Endothelial cell of umbilical vein (primary cell): ENCODE results near the gene CYP4F22. TPM values are rescaled to one million over a fixed set of nuclear protein-coding genes. Genes with fewer than 3 reads are reported as not detected.

Source experiments
- BruUV-seq: library from RNA; stranded (reverse); fragments of 400-500 nt; replicated peaks from 2 replicates; lab custom pipeline; 2021; lab: Mats Ljungman, UMichigan
- CTCF ChIA-PET: fragments of 300-600, 350-600 bp; sonication (Branson Sonifier 250); formaldehyde crosslinking; loops from one replicate; lab custom pipeline; 2021; ENCODE audit warnings: antibody characterized with exemption, inconsistent platforms; lab: Charles Lee
- POLR2A ChIA-PET: fragments of 300-600, 350-600 bp; sonication (Branson Sonifier 250); formaldehyde crosslinking; loops from one replicate; lab custom pipeline; 2021; ENCODE audit warnings: antibody characterized with exemption, inconsistent platforms; lab: Charles Lee
- DNase-seq: peaks from one replicate; pipeline ENCODE4 v3.0.0-alpha.2; 2011; ENCODE audit warnings: low read depth, low spot score
- FAIRE-seq: peaks from 2 replicates; lab custom pipeline; 2011; peaks lifted over from hg19 to GRCh38; lab: Jason Lieb, UNC
- H2AFZ ChIP-seq: 2 replicates; pipeline ENCODE4 v1.6.0; 2012; ENCODE audit warnings: low read depth, low read length, control low read depth, inconsistent platforms
- H3K27ac ChIP-seq: 2 replicates; pipeline ENCODE4 v1.5.1; 2011; ENCODE audit warnings: low read depth, mild to moderate bottlenecking, control low read depth, low read length, moderate library complexity; ENCODE audit not compliant: insufficient read depth
- H3K27me3 ChIP-seq, 2 experiments: 2 replicates each; pipeline versions ENCODE4 v1.6.0 to v1.6.1; 2011; ENCODE audit warnings: low read length in 2 of 2, mixed read lengths in 1 of 2; ENCODE audit not compliant: control insufficient read depth in 2 of 2, insufficient read depth in 2 of 2
- H3K36me3 ChIP-seq, 2 experiments: 2 replicates in 1 of 2; 3 replicates in 1 of 2; pipeline ENCODE4 v1.5.1; 2011; ENCODE audit warnings: low read length in 2 of 2, mild to moderate bottlenecking in 1 of 2, moderate library complexity in 1 of 2; ENCODE audit not compliant: control insufficient read depth in 2 of 2, insufficient read depth in 2 of 2; ENCODE audit errors: extremely low read depth in 1 of 2
- H3K4me1 ChIP-seq: 3 replicates; pipeline ENCODE4 v1.5.1; 2011; ENCODE audit warnings: mild to moderate bottlenecking, low read length; ENCODE audit not compliant: control insufficient read depth, insufficient read depth; ENCODE audit errors: extremely low read depth
- H3K4me2 ChIP-seq: 2 replicates; pipeline ENCODE4 v1.6.1; 2011; ENCODE audit warnings: low read length, control low read depth, mixed read lengths; ENCODE audit not compliant: insufficient read depth
- H3K4me3 ChIP-seq, 3 experiments: fragments of 200-600 bp in 1 of 3; sonication (generic), shearing (Covaris generic) in 1 of 3; replicated peaks in 1 of 3; 2 replicates each; pipeline ENCODE4 v1.5.1; 2011 to 2016; ENCODE audit warnings: control low read depth in 3 of 3, low read length in 3 of 3, mild to moderate bottlenecking in 2 of 3, inconsistent platforms in 1 of 3, low read depth in 1 of 3, moderate library complexity in 1 of 3; ENCODE audit not compliant: insufficient read depth in 1 of 3
- H3K79me2 ChIP-seq: 2 replicates; pipeline ENCODE4 v1.6.0; 2012; ENCODE audit warnings: low read length, inconsistent platforms; ENCODE audit not compliant: control insufficient read depth, insufficient read depth
- H3K9ac ChIP-seq: replicated peaks from 2 replicates; pipeline ENCODE3; 2011; ENCODE audit warnings: low read length, control low read depth; ENCODE audit not compliant: insufficient read depth; ENCODE audit errors: extremely low read depth
- H3K9me1 ChIP-seq: replicated peaks from 3 replicates; pipeline ENCODE4 v1.6.0; 2011; ENCODE audit warnings: mild to moderate bottlenecking, low read length; ENCODE audit not compliant: control insufficient read depth, insufficient read depth; ENCODE audit errors: extremely low read depth
- H3K9me3 ChIP-seq: replicated peaks from 2 replicates; pipeline ENCODE4 v1.5.1; 2012; ENCODE audit warnings: low read length, inconsistent platforms; ENCODE audit not compliant: control insufficient read depth, insufficient read depth
- H4K20me1 ChIP-seq: replicated peaks from 2 replicates; pipeline ENCODE3; 2011; ENCODE audit warnings: mild to moderate bottlenecking, low read length; ENCODE audit not compliant: control insufficient read depth, insufficient read depth; ENCODE audit errors: extremely low read depth
- CTCF ChIP-seq, 2 donors: IDR thresholded peaks; 1 replicate in 1 of 2; 2 replicates in 1 of 2; pipeline ENCODE4 v1.5.1; 2011; ENCODE audit warnings: low read length in 2 of 2, mild to moderate bottlenecking in 2 of 2, moderate library complexity in 2 of 2, control low read depth in 1 of 2, inconsistent platforms in 1 of 2, low read depth in 1 of 2; ENCODE audit not compliant: insufficient read depth in 1 of 2; ENCODE audit errors: extremely low read depth in 1 of 2
- EZH2 ChIP-seq: IDR thresholded peaks from 2 replicates; pipeline ENCODE4 v1.6.1; 2012; ENCODE audit warnings: borderline replicate concordance, low read depth, mild to moderate bottlenecking, moderate library complexity, low read length, inconsistent platforms; ENCODE audit not compliant: severe bottlenecking
- FOS ChIP-seq: IDR thresholded peaks from 2 replicates; pipeline ENCODE4 v1.6.1; 2011; ENCODE audit warnings: mild to moderate bottlenecking, low read length, moderate library complexity, borderline replicate concordance; ENCODE audit not compliant: insufficient read depth
- GATA2 ChIP-seq: IDR thresholded peaks from 2 replicates; pipeline ENCODE4 v1.7.0; 2011; ENCODE audit warnings: low read depth, mild to moderate bottlenecking, moderate library complexity, mixed read lengths, low read length; ENCODE audit not compliant: insufficient read length, insufficient read depth
- dilution Hi-C: fragments of 300-500 bp; cut with MboI; formaldehyde crosslinking; loops from one replicate; pipeline ENCODE4 v1.15.0; 2019; ENCODE audit warnings: low sequenced_read_pairs; ENCODE audit not compliant: extremely low pct_ligation_motif_present
- intact Hi-C: fragments of 100-400 bp; cut with micrococcal nuclease; formaldehyde crosslinking; loops from one replicate; pipeline ENCODE4 v1.10.0; 2022
- polyA plus RNA-seq, 4 experiments: library from polyadenylated mRNA; depleted of rRNA in 3 of 4; stranded (reverse) in 3 of 4; unstranded in 1 of 4; fragments of >200 nt; gene quantifications; 2 replicates each; pipeline versions ENCODE4 v1.2.1 to v1.2.3, GENCODE V29; 2011 to 2012; ENCODE audit warnings: missing spikeins in 1 of 4
- total RNA-seq: library from RNA; stranded (reverse); gene quantifications from 2 replicates; pipeline ENCODE4 v1.2.3, GENCODE V29; 2021

Gene CYP4F22
- total and polyA plus RNA-seq, 2 donors (not counting 3 experiments of a cell fraction or from before 2014, with no cell fraction given) = not detected

- H3K27ac ChIP-seq = no peak overlapping the region
- no peak for DNase-seq
- no peaks in the 10 kb centered on the region for H4K20me1 ChIP-seq
- no peaks in the 10 kb centered on the region for H3K79me2 ChIP-seq
- H3K4me2 ChIP-seq = peak overlapping the region; percentile 55
- FAIRE-seq = no peak
- H3K36me3 ChIP-seq = no peaks in the 10 kb centered on the region
- TF ChIP-seq CTCF (IDR thresholded peaks at IDR 0.05; ENCODE audit: extremely low read depth in 1 of 2, insufficient read depth in 1 of 2, low read depth in 1 of 2, low read length in 2 of 2) (no peak), EZH2 (no peak), FOS (no peak), GATA2 (no peak)
- CTCF ChIA-PET = interaction anchor here (1.4 kb wide), 1 partner anchor 45 kb away, joined by 3 read pairs; no protein-coding TSS in a partner anchor
- H2AFZ ChIP-seq = peak overlapping the region; percentile 84
- H3K9me3 ChIP-seq = no peaks in the 10 kb centered on the region
- POLR2A ChIA-PET = interaction anchor here (0.6 kb wide), 1 partner anchor 10 kb away, joined by 4 read pairs; no protein-coding TSS in a partner anchor
- no peaks in the 10 kb centered on the region for H3K9me1 ChIP-seq
- no peak overlapping the region for H3K9ac ChIP-seq
- no peaks in the 10 kb centered on the region for H3K27me3 ChIP-seq
- BruUV-seq = no TSS peak
- dilution Hi-C loops (no loop called here), intact Hi-C loops (no loop called here)
- peak overlapping the region in 2 of 3 experiments; percentile 16 to 25 for H3K4me3 ChIP-seq
- peaks cover 30% of the 10 kb centered on the region for H3K4me1 ChIP-seq
Measured at GRCh38 chr19:15463861-15464371, 44.4 kb upstream of the CYP4F22 start.
